ENCODE data around the gene ANXA9. TPM values are rescaled to one million over a fixed set of nuclear protein-coding genes. Genes with fewer than 3 reads are reported as not detected.

The ANXA9 gene
- total RNA-seq, 1 donor: 0.09 TPM

DNA sequence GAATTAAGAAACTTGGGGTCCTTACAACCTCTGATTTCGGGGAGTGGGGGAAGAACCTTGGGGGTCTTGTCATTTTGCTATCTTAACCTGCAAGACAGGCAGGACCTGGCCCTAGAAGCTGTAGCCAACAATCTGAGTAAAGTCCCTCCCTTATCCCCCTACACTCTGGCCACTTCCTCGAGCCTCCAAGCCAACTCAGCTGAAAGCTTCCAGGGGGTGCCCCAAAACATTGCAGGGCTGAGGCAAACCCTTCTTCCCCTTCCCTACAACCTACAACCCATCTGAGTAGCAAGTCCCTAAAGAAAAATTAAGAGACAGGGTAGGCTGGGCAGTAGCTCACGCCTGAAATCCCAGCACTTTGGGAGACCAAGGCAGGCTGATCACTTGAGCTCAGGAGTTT, 12.5 kb upstream of the ANXA9 start:
- DNase-seq (ENCODE audit: low read depth): no peak
- no peak overlapping the region for H3K4me3 ChIP-seq (ENCODE audit: low read depth, low read length)

GRCh38 chr1:150970808-150971582, 11.1 kb upstream of the ANXA9 start:
- TF ChIP-seq, protein P1, sequence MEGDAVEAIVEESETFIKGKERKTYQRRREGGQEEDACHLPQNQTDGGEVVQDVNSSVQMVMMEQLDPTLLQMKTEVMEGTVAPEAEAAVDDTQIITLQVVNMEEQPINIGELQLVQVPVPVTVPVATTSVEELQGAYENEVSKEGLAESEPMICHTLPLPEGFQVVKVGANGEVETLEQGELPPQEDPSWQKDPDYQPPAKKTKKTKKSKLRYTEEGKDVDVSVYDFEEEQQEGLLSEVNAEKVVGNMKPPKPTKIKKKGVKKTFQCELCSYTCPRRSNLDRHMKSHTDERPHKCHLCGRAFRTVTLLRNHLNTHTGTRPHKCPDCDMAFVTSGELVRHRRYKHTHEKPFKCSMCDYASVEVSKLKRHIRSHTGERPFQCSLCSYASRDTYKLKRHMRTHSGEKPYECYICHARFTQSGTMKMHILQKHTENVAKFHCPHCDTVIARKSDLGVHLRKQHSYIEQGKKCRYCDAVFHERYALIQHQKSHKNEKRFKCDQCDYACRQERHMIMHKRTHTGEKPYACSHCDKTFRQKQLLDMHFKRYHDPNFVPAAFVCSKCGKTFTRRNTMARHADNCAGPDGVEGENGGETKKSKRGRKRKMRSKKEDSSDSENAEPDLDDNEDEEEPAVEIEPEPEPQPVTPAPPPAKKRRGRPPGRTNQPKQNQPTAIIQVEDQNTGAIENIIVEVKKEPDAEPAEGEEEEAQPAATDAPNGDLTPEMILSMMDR (IDR thresholded peaks at IDR 0.05; ENCODE audit: insufficient read depth, low read length): no peak
- peak overlapping the region; percentile 86 for H3K4me3 ChIP-seq (ENCODE audit: low read depth, low read length)
- peak; percentile 52 for DNase-seq (ENCODE audit: low read depth)

More for the DNA sequence above, 12.5 kb upstream of the ANXA9 start:
- TF ChIP-seq, protein P1 (IDR thresholded peaks at IDR 0.05; ENCODE audit: insufficient read depth, low read length): no peak

DNA sequence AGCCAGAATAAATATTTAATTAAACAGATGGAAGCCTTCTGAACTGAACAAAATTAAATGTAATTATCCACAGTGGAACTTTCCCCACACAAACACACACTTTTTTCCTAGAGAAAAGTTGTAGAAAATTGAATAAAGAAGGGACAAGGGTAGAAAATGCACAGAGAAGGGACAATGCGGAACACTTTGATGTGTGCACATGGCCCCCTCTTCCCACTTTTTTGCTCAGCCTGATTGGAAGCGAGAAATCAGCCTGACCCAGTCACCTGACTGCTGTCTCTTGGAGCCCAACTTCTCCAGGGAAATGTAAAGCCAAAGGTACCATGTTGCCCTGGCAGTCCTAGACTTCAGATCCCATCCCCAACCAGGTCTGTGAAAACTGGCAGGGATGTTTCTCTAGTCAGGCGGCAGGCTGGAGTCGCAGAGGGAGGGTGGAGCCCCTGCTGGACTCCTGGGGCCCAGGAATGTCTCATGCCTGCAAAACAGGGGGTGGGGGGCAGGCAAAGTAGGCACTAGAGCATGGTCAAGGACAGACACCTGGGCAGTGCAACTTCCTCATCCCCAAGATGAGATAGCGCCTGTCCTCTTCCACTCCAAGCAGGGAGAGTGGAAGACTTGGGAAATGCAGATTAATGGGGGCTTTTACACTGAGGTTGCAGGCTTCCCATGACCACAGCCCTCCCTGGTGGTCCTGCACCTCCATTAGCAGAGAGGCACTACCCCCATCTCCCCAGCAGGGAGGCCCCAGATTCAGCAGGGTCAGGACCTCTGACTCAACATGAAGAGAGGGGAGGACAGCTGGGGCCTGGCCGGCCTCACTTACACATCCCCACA, 10.3 kb upstream of the ANXA9 start:
- peak overlapping the region; percentile 86 for H3K4me3 ChIP-seq (ENCODE audit: low read depth, low read length)
- TF ChIP-seq, protein P1 (IDR thresholded peaks at IDR 0.05; ENCODE audit: insufficient read depth, low read length): peak; percentile 16
- DNase-seq (ENCODE audit: low read depth): no peak

GRCh38 chr1:150972417-150972940, 9.6 kb upstream of the ANXA9 start:
- DNase-seq (ENCODE audit: low read depth): no peak
- peak overlapping the region; percentile 86 for H3K4me3 ChIP-seq (ENCODE audit: low read depth, low read length)
- TF ChIP-seq, protein P1 (IDR thresholded peaks at IDR 0.05; ENCODE audit: insufficient read depth, low read length): no peak

- TF ChIP-seq, protein P1 (IDR thresholded peaks at IDR 0.05; ENCODE audit: insufficient read depth, low read length): no peak
- no peak for DNase-seq (ENCODE audit: low read depth)
- H3K4me3 ChIP-seq (ENCODE audit: low read depth, low read length): peak overlapping the region; percentile 86
These were observed 8.7 kb upstream of the ANXA9 start for GRCh38 chr1:150973258-150973835.

GRCh38 chr1:150973836-150974579, 8.1 kb upstream of the ANXA9 start:
- TF ChIP-seq, protein P1 (IDR thresholded peaks at IDR 0.05; ENCODE audit: insufficient read depth, low read length): no peak
- H3K4me3 ChIP-seq (ENCODE audit: low read depth, low read length): peak overlapping the region; percentile 86
- DNase-seq (ENCODE audit: low read depth): no peak
